GM21786 (cell line): ENCODE results near the gene PIEZO2.

ENCODE experiments used
- ATAC-seq: cut with Tn5 transposase; IDR thresholded peaks from one replicate; pipeline ENCODE4 v1.9.1; 2021; ENCODE audit not compliant: unreplicated experiment

The PIEZO2 gene

GRCh38 chr18:10901329-10901728 is 248.0 kb downstream of the PIEZO2 start:
- ATAC-seq: no peak

- ATAC-seq: no peak
Measured at GRCh38 chr18:10900435-10900834, 248.9 kb downstream of the PIEZO2 start.

- ATAC-seq: no peak
Measured at GRCh38 chr18:10899481-10899880, 249.9 kb downstream of the PIEZO2 start.

- ATAC-seq: no peak
Measured at GRCh38 chr18:10898417-10898974, 250.9 kb downstream of the PIEZO2 start.

GRCh38 chr18:10896851-10897250 is 252.5 kb downstream of the PIEZO2 start:
- no peak for ATAC-seq

GRCh38 chr18:10895976-10896375 is 253.4 kb downstream of the PIEZO2 start:
- ATAC-seq: no peak

- ATAC-seq: no peak
Measured at GRCh38 chr18:10894501-10894900, 254.9 kb downstream of the PIEZO2 start.

- no peak for ATAC-seq
Measured at GRCh38 chr18:10893761-10894160, 255.6 kb downstream of the PIEZO2 start.

GRCh38 chr18:10893196-10893595 is 256.2 kb downstream of the PIEZO2 start:
- no peak for ATAC-seq

- ATAC-seq: no peak
Measured at GRCh38 chr18:10892786-10893185, 256.6 kb downstream of the PIEZO2 start.

- ATAC-seq: no peak
Measured at GRCh38 chr18:10890022-10890421, 259.3 kb downstream of the PIEZO2 start.

- ATAC-seq: peak; percentile 67
Measured at GRCh38 chr18:10878703-10879102, 270.7 kb downstream of the PIEZO2 start.

- ATAC-seq: peak; percentile 32
Measured at GRCh38 chr18:10877987-10878386, 271.4 kb downstream of the PIEZO2 start.

- no peak for ATAC-seq
Measured at GRCh38 chr18:10875811-10876210, 273.6 kb downstream of the PIEZO2 start.

GRCh38 chr18:10872304-10872703 is 277.1 kb downstream of the PIEZO2 start:
- ATAC-seq: no peak

GRCh38 chr18:10864722-10865121 is 284.6 kb downstream of the PIEZO2 start:
- ATAC-seq: no peak

- no peak for ATAC-seq
Measured at GRCh38 chr18:10863026-10863425, 286.3 kb downstream of the PIEZO2 start.

- ATAC-seq: no peak
Measured at GRCh38 chr18:10860928-10861327, 288.4 kb downstream of the PIEZO2 start.

- no peak for ATAC-seq
Measured at GRCh38 chr18:10860382-10860781, 289.0 kb downstream of the PIEZO2 start.

- ATAC-seq: no peak
Measured at GRCh38 chr18:10858477-10858876, 290.9 kb downstream of the PIEZO2 start.

GRCh38 chr18:10856132-10856531 is 293.2 kb downstream of the PIEZO2 start:
- ATAC-seq: no peak

- no peak for ATAC-seq
Measured at GRCh38 chr18:10852385-10853303, 296.7 kb downstream of the PIEZO2 start.
